Calu3 (cell line): Measurements from ENCODE around the gene PITPNB. TPM values are rescaled to one million over a fixed set of nuclear protein-coding genes. Genes with fewer than 3 reads are reported as not detected.
A peak's percentile ranks its signal among the peaks of the same experiment; 100 is the strongest.

Experiments used
- BruUV-seq: library from RNA; stranded (reverse); fragments of 400-500 nt; replicated peaks from 2 replicates; lab custom pipeline; 2021; lab: Mats Ljungman, UMichigan
- CTCF ChIA-PET: fragments of 300-600 bp; sonication (Branson Sonifier 250); formaldehyde crosslinking; loops from one replicate; lab custom pipeline; 2022; ENCODE audit warnings: antibody characterized with exemption; lab: Charles Lee
- DNase-seq: peaks from one replicate; pipeline ENCODE4 v3.0.0; 2022
- H3K27ac Mint-ChIP-seq: one replicate; pipeline ENCODE4 v1.8.0; 2022; ENCODE audit warnings: mixed read lengths; ENCODE audit not compliant: unreplicated experiment
- H3K27me3 Mint-ChIP-seq: one replicate; pipeline ENCODE4 v1.8.0; 2022; ENCODE audit warnings: mixed read lengths; ENCODE audit not compliant: unreplicated experiment
- H3K36me3 Mint-ChIP-seq: one replicate; pipeline ENCODE4 v1.8.0; 2022; ENCODE audit warnings: mild to moderate bottlenecking, moderate library complexity, mixed read lengths; ENCODE audit not compliant: insufficient read depth, unreplicated experiment
- H3K4me1 Mint-ChIP-seq: one replicate; pipeline ENCODE4 v1.8.0; 2022; ENCODE audit warnings: mild to moderate bottlenecking, low read depth, mixed read lengths; ENCODE audit not compliant: unreplicated experiment
- H3K4me3 Mint-ChIP-seq: one replicate; pipeline ENCODE4 v1.8.0; 2022; ENCODE audit warnings: mild to moderate bottlenecking, low read depth, moderate library complexity, mixed read lengths; ENCODE audit not compliant: unreplicated experiment
- H3K9me3 Mint-ChIP-seq: one replicate; pipeline ENCODE4 v1.8.0; 2022; ENCODE audit warnings: low read depth, mixed read lengths; ENCODE audit not compliant: unreplicated experiment
- CTCF ChIP-seq: fragments of 200-600 bp; IDR thresholded peaks from one replicate; pipeline ENCODE4 v1.8.0; 2022; ENCODE audit warnings: antibody characterized with exemption; ENCODE audit not compliant: unreplicated experiment
- intact Hi-C: fragments of 100-400 bp; cut with micrococcal nuclease; formaldehyde crosslinking; loops from one replicate; pipeline ENCODE4 v1.10.0; 2022; ENCODE audit not compliant: unreplicated experiment
- total RNA-seq: library from RNA; stranded (reverse); gene quantifications from 2 replicates; pipeline ENCODE4 v1.2.3, GENCODE V29; 2022

PITPNB gene
- total RNA-seq, 1 experiment from 2014 or later = 136 TPM

- intact Hi-C loops = no loop called here
- no peak for DNase-seq
- peaks cover 37% of the 10 kb centered on the region for H3K36me3 Mint-ChIP-seq
- no peak overlapping the region for H3K4me3 Mint-ChIP-seq
- no TSS peak for BruUV-seq
- CTCF ChIA-PET = no interaction called here
- no peaks in the 10 kb centered on the region for H3K9me3 Mint-ChIP-seq
- H3K27ac Mint-ChIP-seq = peak overlapping the region; percentile 76
- H3K27me3 Mint-ChIP-seq = no peaks in the 10 kb centered on the region
- no peaks in the 10 kb centered on the region for H3K4me1 Mint-ChIP-seq
- no peak for TF ChIP-seq CTCF
Measured at GRCh38 chr22:27856386-27856785, 62.7 kb downstream of the PITPNB start.

DNA sequence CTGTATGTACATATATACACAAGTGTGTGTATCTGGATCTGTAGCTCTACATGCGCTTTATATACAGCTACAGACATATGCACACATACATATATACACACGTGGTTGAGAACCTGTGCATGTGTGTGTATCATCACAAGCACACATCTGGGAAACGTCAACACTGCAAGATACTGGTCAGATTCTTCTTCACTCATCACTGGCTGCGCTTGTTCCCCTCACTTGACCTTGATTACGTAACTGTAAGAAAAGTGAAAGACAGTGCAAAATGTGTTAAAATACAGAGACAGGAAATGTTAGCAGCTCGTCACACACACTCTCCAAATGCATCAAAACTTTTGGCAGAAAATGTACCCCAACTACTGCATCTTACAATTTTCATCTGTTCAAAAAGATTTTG, 65.6 kb downstream of the PITPNB start:
- no TSS peak for BruUV-seq
- Mint-ChIP-seq H3K4me1 (no peaks in the 10 kb centered on the region), H3K36me3 (peaks cover 47% of the 10 kb centered on the region), H3K4me3 (no peak overlapping the region), H3K9me3 (no peaks in the 10 kb centered on the region), H3K27me3 (no peaks in the 10 kb centered on the region), H3K27ac (no peak overlapping the region)
- CTCF ChIA-PET = no interaction called here
- no peak for TF ChIP-seq CTCF
- no peak for DNase-seq
- intact Hi-C loops = no loop called here

DNA sequence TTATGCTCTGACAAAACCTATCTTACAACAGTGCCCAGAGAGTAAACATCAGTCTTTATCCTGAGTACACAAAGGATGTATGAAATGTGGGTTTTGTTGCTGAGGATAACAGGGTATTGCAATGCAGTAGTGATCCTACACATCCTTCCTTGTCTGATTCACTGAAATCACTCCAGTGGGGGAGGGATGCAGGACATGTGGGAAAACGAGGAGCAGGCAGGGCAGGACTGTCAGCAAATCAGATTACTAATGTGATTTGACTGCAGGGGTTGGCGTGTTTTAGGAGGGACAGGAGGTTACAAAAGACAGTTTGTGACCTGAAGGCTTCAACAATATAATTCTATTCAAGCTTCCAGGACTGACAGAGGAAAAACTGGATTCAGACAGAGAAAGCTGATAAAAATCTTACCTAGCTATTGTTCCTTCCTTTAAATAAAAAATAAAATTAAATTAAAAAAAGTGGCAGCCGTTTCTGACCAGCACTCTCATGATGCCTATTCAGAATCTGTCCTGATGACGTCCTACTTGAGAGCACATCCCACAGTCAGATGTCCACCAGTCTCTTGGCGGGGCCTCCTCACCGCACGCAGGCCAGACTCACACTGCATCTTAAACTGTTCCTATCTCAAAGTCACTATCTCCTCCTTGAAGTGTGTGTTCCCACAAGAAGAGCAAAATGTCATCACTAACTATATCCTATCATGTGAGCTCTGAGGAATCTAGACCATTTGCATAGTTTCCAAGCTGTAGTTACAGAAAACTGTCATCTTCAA, 66.9 kb downstream of the PITPNB start:
- no peaks in the 10 kb centered on the region for H3K27me3 Mint-ChIP-seq
- no peak for DNase-seq
- H3K4me3 Mint-ChIP-seq = no peak overlapping the region
- no peak overlapping the region for H3K27ac Mint-ChIP-seq
- H3K9me3 Mint-ChIP-seq = no peaks in the 10 kb centered on the region
- CTCF ChIA-PET = no interaction called here
- H3K4me1 Mint-ChIP-seq = no peaks in the 10 kb centered on the region
- H3K36me3 Mint-ChIP-seq = peaks cover 53% of the 10 kb centered on the region
- TSS peak; percentile 36 for BruUV-seq
- no peak for TF ChIP-seq CTCF
- intact Hi-C loops = no loop called here

GRCh38 chr22:27850000-27850521, 69.0 kb downstream of the PITPNB start:
- Mint-ChIP-seq H3K27me3 (no peaks in the 10 kb centered on the region), H3K36me3 (peaks cover 52% of the 10 kb centered on the region), H3K4me3 (no peak overlapping the region), H3K27ac (no peak overlapping the region), H3K4me1 (no peaks in the 10 kb centered on the region), H3K9me3 (no peaks in the 10 kb centered on the region)
- TF ChIP-seq CTCF = no peak
- no TSS peak for BruUV-seq
- intact Hi-C loops = no loop called here
- DNase-seq = no peak
- CTCF ChIA-PET = no interaction called here
